Measurements from ENCODE around the gene SETBP1. TPM values are rescaled to one million over a fixed set of nuclear protein-coding genes. Genes with fewer than 3 reads are reported as not detected.

SETBP1 gene
- total RNA-seq, 1 experiment from 2014 or later: 3.4 TPM

DNA sequence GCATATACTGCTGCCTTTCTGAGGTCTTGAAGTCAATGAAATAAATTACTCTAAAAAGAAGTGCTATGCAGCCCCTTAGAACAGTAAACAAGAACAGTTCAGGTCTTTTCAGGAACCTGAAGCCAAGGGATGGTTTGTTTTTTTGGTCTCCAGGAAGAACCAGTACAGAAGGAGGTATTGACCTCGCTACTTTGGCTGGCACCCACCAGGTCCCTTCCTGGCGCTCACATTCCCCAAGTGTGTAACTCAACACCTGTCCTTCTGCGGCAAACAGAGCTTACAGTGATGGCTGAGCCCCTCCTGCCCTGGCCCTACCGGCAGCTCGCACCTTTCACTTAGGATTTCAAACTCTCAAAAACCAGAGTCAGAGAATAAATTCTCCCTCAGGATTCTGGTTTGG is 51.9 kb downstream of the SETBP1 start:
- DNase-seq: no peak
- peaks cover 39% of the 10 kb centered on the region for H3K4me1 ChIP-seq (ENCODE audit: low read length)
- H4K20me1 ChIP-seq (ENCODE audit: insufficient read depth, low read depth, low read length): no peaks in the 10 kb centered on the region
- no peaks in the 10 kb centered on the region for H3K79me2 ChIP-seq (ENCODE audit: low read length)
- H3K36me3 ChIP-seq (ENCODE audit: insufficient read depth, low read length): no peaks in the 10 kb centered on the region
- no peaks in the 10 kb centered on the region; the same call in 1 of the 2 replicates for H3K9me2 ChIP-seq (replicated peaks; ENCODE audit: insufficient read depth, low read length)
- peak overlapping the region; percentile 22; the same call in 1 of the 2 replicates for H2AFZ ChIP-seq (ENCODE audit: low read length)
- peak overlapping the region; percentile 61 for H3K4me2 ChIP-seq (ENCODE audit: low read depth, low read length, poor library complexity, severe bottlenecking)
- no peak overlapping the region for H3K9ac ChIP-seq (ENCODE audit: low read length)
- no peaks in the 10 kb centered on the region for H3K27me3 ChIP-seq (ENCODE audit: low read length)
- no peak overlapping the region for H3K27ac ChIP-seq (ENCODE audit: low read length)
- H3K9me3 ChIP-seq (ENCODE audit: low read length): no peaks in the 10 kb centered on the region
- no peak overlapping the region for H3K4me3 ChIP-seq (ENCODE audit: low read length)

DNA sequence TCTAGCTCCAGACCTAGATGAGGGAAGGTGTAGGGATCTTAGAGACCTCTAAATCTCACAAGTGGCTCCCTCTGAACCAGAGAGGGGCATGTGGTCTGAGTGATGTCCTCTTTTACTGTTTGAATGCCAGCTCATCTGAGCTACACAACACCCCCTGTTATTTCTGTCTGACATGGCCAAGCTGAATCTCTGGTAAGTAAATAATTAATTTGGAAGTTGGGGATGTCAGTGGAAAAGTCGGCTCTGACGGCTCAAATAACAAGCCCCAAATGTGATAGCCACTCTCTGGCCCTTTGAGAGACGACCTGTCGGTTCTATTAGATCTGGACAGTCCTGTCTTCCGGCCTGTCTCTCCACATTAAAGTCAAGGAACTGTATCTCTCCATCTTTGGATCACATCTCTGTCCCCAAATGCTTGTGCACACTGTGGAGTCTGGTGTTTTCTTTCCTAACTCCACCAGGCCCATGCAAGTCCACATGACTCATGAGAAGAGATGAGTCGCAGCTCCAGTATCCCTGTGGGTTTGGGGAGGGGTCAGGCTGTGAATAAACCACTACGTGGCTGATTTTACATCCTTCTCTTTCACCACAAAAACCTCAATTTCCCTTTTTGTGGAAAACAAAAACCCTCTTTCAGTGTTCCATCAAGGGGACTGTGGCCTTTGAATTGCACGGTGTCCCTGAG is 52.5 kb downstream of the SETBP1 start:
- no peak for DNase-seq
- Histone ChIP-seq H3K27me3 (ENCODE audit: low read length) (no peaks in the 10 kb centered on the region), H3K9me3 (ENCODE audit: low read length) (no peaks in the 10 kb centered on the region), H3K36me3 (ENCODE audit: insufficient read depth, low read length) (no peaks in the 10 kb centered on the region), H3K4me1 (ENCODE audit: low read length) (peaks cover 39% of the 10 kb centered on the region), H3K79me2 (ENCODE audit: low read length) (no peaks in the 10 kb centered on the region), H2AFZ (ENCODE audit: low read length) (no peak overlapping the region), H4K20me1 (ENCODE audit: insufficient read depth, low read depth, low read length) (no peaks in the 10 kb centered on the region), H3K9me2 (replicated peaks; ENCODE audit: insufficient read depth, low read length) (no peaks in the 10 kb centered on the region; the same call in 1 of the 2 replicates), H3K4me2 (ENCODE audit: low read depth, low read length, poor library complexity, severe bottlenecking) (no peak overlapping the region), H3K9ac (ENCODE audit: low read length) (no peak overlapping the region), H3K4me3 (ENCODE audit: low read length) (no peak overlapping the region), H3K27ac (ENCODE audit: low read length) (no peak overlapping the region)

DNA sequence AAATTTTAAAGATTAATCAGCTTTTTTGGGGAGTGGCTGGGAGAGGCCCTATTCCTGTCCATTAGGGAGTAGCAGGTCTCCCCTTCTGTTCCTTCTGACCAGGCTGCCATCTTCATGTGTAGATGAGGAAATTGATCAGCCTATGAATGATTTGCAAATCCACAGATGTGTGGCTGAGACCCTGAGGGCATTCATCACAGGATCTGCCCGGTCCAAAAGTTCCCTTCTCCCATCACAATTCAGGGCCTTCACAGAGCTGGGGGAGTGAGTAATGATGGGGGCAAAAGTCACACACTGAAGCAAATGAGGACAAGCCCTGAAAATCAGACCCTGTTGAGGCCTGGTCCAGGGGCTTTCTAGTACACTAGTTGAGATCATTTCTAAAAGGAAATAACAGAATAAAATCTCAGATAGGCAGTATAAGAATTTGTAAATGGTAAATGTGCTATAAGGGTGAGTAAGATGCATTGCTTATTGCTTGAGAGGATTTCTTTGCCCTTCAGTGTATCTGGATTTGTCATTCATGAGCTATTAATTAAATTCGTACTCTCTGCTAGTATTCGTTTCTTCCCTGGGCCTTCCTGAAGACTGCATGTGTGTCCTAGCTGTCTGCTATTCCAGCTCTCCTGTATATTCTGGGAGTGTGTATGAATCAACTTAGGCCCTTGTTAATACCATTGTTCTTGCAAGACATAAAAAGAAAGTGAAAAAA is 53.2 kb downstream of the SETBP1 start:
- Histone ChIP-seq H3K9me2 (replicated peaks; ENCODE audit: insufficient read depth, low read length) (no peaks in the 10 kb centered on the region; the same call in 1 of the 2 replicates), H3K79me2 (ENCODE audit: low read length) (no peaks in the 10 kb centered on the region)

DNA sequence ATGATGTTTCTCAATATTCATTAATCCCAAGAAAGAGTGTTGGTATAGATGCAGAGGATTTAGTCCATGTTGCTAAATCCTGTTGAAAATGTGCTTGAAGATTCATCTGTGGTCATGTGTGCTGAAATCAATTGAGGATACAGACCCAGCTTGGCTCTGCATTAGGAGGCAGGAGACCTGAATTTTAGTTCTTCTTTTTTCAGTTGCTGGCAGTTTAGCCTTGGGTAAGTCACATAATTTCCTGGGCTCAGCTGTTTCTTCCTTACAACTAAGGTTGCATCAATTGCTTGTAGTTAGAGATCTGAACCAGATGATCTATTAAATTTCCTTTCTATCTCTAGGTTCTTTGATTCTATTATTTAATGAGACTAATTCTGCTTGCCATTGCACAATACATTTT is 54.4 kb downstream of the SETBP1 start:
- no peaks in the 10 kb centered on the region for H3K9me3 ChIP-seq (ENCODE audit: low read length)
- no peaks in the 10 kb centered on the region; the same call in 1 of the 2 replicates for H3K9me2 ChIP-seq (replicated peaks; ENCODE audit: insufficient read depth, low read length)
- H3K4me1 ChIP-seq (ENCODE audit: low read length): peaks cover 32% of the 10 kb centered on the region
- H3K36me3 ChIP-seq (ENCODE audit: insufficient read depth, low read length): no peaks in the 10 kb centered on the region
- no peak for DNase-seq
- H4K20me1 ChIP-seq (ENCODE audit: insufficient read depth, low read depth, low read length): no peaks in the 10 kb centered on the region
- H3K4me3 ChIP-seq (ENCODE audit: low read length): no peak overlapping the region
- no peak overlapping the region for H3K4me2 ChIP-seq (ENCODE audit: low read depth, low read length, poor library complexity, severe bottlenecking)
- H3K9ac ChIP-seq (ENCODE audit: low read length): no peak overlapping the region
- H3K27ac ChIP-seq (ENCODE audit: low read length): no peak overlapping the region
- H3K79me2 ChIP-seq (ENCODE audit: low read length): no peaks in the 10 kb centered on the region
- H2AFZ ChIP-seq (ENCODE audit: low read length): no peak overlapping the region
- H3K27me3 ChIP-seq (ENCODE audit: low read length): no peaks in the 10 kb centered on the region

More for the DNA sequence above, 53.2 kb downstream of the SETBP1 start:
- no peaks in the 10 kb centered on the region for H3K36me3 ChIP-seq (ENCODE audit: insufficient read depth, low read length)
- no peak overlapping the region for H3K9ac ChIP-seq (ENCODE audit: low read length)
- no peak overlapping the region for H3K4me3 ChIP-seq (ENCODE audit: low read length)
- no peaks in the 10 kb centered on the region for H4K20me1 ChIP-seq (ENCODE audit: insufficient read depth, low read depth, low read length)
- H2AFZ ChIP-seq (ENCODE audit: low read length): no peak overlapping the region
- no peaks in the 10 kb centered on the region for H3K27me3 ChIP-seq (ENCODE audit: low read length)
- no peak overlapping the region for H3K4me2 ChIP-seq (ENCODE audit: low read depth, low read length, poor library complexity, severe bottlenecking)
- DNase-seq: no peak
- H3K9me3 ChIP-seq (ENCODE audit: low read length): no peaks in the 10 kb centered on the region
- H3K27ac ChIP-seq (ENCODE audit: low read length): no peak overlapping the region
- H3K4me1 ChIP-seq (ENCODE audit: low read length): peaks cover 39% of the 10 kb centered on the region

DNA sequence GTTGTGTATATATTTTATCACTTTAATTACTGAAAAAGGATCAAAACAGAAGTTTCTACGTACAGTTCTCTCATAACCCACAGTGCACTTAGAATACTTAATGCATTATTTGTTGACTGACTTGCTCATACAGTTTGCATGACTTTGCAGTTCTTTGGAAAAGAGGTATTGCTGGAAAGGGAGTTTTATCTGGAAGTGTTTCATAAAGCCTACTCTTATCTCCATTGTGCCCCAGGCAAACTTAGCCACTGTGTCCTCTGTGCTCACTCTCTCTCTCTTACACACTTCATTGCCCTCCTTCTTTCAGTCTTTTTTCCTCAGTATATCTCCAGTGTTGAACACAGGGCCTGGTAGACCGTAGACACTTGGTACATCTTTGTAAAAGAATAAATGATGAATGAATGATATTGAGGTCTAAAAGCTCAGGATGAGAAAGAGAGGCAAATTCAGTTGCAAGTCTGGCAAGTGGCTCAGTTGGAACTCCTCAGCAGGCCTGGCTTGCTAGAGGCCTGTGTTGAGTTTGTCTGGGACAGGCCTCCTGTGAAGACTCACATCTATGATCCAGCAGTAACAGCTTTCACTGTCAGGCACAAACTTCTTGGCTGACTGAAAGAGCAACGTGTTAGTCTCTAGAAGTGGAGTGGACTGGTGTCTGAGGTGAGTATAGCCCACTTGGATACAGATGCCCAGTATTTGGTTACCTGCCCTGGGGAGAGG is 56.1 kb downstream of the SETBP1 start:
- Histone ChIP-seq H3K27me3 (ENCODE audit: low read length) (no peaks in the 10 kb centered on the region), H3K36me3 (ENCODE audit: insufficient read depth, low read length) (no peaks in the 10 kb centered on the region), H2AFZ (ENCODE audit: low read length) (no peak overlapping the region), H3K9me3 (ENCODE audit: low read length) (no peaks in the 10 kb centered on the region), H3K79me2 (ENCODE audit: low read length) (no peaks in the 10 kb centered on the region), H4K20me1 (ENCODE audit: insufficient read depth, low read depth, low read length) (no peaks in the 10 kb centered on the region), H3K9me2 (replicated peaks; ENCODE audit: insufficient read depth, low read length) (no peaks in the 10 kb centered on the region), H3K4me3 (ENCODE audit: low read length) (no peak overlapping the region), H3K4me1 (ENCODE audit: low read length) (peaks cover 15% of the 10 kb centered on the region), H3K4me2 (ENCODE audit: low read depth, low read length, poor library complexity, severe bottlenecking) (no peak overlapping the region), H3K27ac (ENCODE audit: low read length) (no peak overlapping the region), H3K9ac (ENCODE audit: low read length) (no peak overlapping the region)
- DNase-seq: no peak

DNA sequence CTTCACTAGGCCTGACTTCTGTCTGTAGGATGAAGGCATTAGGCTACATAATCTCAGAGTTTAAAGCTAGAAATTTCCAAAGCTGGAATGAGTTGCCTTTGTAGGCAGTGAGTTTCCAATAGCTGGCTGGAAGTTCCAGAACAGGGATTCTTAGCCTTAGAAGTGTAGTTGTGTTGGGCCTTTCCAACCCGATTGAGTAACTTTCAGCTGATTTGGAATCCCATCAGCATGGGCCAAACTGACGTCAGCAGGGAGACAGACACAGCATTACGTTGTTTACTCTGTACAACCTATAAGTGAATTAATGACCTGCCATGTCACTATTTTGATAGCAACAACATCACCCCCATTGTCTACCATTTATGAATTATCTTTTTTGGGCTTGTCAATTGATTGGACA is 56.9 kb downstream of the SETBP1 start:
- H3K4me1 ChIP-seq (ENCODE audit: low read length): peaks cover 7% of the 10 kb centered on the region
- no peaks in the 10 kb centered on the region for H3K36me3 ChIP-seq (ENCODE audit: insufficient read depth, low read length)
- H4K20me1 ChIP-seq (ENCODE audit: insufficient read depth, low read depth, low read length): no peaks in the 10 kb centered on the region
- H3K27ac ChIP-seq (ENCODE audit: low read length): no peak overlapping the region
- no peaks in the 10 kb centered on the region for H3K9me2 ChIP-seq (replicated peaks; ENCODE audit: insufficient read depth, low read length)
- no peak overlapping the region for H3K4me2 ChIP-seq (ENCODE audit: low read depth, low read length, poor library complexity, severe bottlenecking)
- H2AFZ ChIP-seq (ENCODE audit: low read length): no peak overlapping the region
- H3K79me2 ChIP-seq (ENCODE audit: low read length): no peaks in the 10 kb centered on the region
- no peaks in the 10 kb centered on the region for H3K27me3 ChIP-seq (ENCODE audit: low read length)
- no peak for DNase-seq
- H3K4me3 ChIP-seq (ENCODE audit: low read length): no peak overlapping the region
- H3K9me3 ChIP-seq (ENCODE audit: low read length): no peaks in the 10 kb centered on the region
- H3K9ac ChIP-seq (ENCODE audit: low read length): no peak overlapping the region

DNA sequence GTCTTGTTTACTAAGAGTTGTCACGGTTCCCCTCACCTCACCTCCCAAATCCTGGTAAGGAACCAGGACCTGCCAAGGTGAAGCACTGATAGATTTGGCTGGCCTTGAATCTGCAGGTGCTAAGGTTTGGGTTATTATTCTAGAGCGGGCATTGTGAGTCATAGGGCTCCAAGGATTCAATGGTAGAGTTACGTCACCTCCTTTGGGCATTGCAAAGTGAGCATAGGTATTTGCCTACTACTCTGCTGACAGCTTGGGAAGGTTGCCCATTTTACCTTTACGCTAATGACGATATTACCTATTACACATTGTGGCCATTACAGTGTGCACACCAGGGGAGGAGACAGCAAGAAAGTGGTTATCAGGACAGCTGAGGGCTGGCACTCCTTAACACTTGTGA is 59.3 kb downstream of the SETBP1 start:
- Histone ChIP-seq H3K79me2 (ENCODE audit: low read length) (no peaks in the 10 kb centered on the region), H3K4me2 (ENCODE audit: low read depth, low read length, poor library complexity, severe bottlenecking) (no peak overlapping the region), H3K9me2 (replicated peaks; ENCODE audit: insufficient read depth, low read length) (no peaks in the 10 kb centered on the region)

DNA sequence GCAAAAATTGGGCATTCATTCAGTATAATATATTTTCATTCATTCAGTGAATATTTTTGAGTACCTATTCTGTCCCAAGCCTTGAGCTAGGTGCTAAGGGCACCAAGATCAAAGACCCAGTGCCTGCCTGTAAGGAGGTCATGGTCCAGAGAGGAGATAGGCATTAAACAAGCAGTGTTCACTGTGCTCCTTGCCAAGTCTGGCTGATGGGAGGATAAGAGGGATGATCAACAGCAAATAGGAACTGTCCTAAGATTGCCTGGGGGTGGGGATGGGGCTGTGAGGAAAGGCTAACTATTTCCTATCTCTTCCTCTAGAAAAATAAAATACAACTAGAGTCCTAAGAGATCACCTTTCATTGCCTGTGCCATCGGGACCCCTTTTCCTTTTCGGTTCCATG is 60.4 kb downstream of the SETBP1 start:
- Histone ChIP-seq H3K27ac (ENCODE audit: low read length) (no peak overlapping the region), H3K4me3 (ENCODE audit: low read length) (no peak overlapping the region), H3K27me3 (ENCODE audit: low read length) (no peaks in the 10 kb centered on the region)

More for the DNA sequence above, 59.3 kb downstream of the SETBP1 start:
- Histone ChIP-seq H3K4me1 (ENCODE audit: low read length) (peaks cover 4% of the 10 kb centered on the region; the same call in 1 of the 2 replicates), H3K9me3 (ENCODE audit: low read length) (no peaks in the 10 kb centered on the region), H4K20me1 (ENCODE audit: insufficient read depth, low read depth, low read length) (no peaks in the 10 kb centered on the region), H3K4me3 (ENCODE audit: low read length) (no peak overlapping the region), H3K27me3 (ENCODE audit: low read length) (no peaks in the 10 kb centered on the region), H3K27ac (ENCODE audit: low read length) (no peak overlapping the region), H3K36me3 (ENCODE audit: insufficient read depth, low read length) (no peaks in the 10 kb centered on the region), H2AFZ (ENCODE audit: low read length) (no peak overlapping the region), H3K9ac (ENCODE audit: low read length) (no peak overlapping the region)
- DNase-seq: no peak

More for the DNA sequence above, 60.4 kb downstream of the SETBP1 start:
- Histone ChIP-seq H3K9me2 (replicated peaks; ENCODE audit: insufficient read depth, low read length) (no peaks in the 10 kb centered on the region), H3K36me3 (ENCODE audit: insufficient read depth, low read length) (no peaks in the 10 kb centered on the region), H3K4me1 (ENCODE audit: low read length) (peaks cover 4% of the 10 kb centered on the region; the same call in 1 of the 2 replicates), H4K20me1 (ENCODE audit: insufficient read depth, low read depth, low read length) (no peaks in the 10 kb centered on the region), H3K79me2 (ENCODE audit: low read length) (no peaks in the 10 kb centered on the region), H3K9me3 (ENCODE audit: low read length) (no peaks in the 10 kb centered on the region), H2AFZ (ENCODE audit: low read length) (no peak overlapping the region), H3K4me2 (ENCODE audit: low read depth, low read length, poor library complexity, severe bottlenecking) (no peak overlapping the region), H3K9ac (ENCODE audit: low read length) (no peak overlapping the region)
- no peak for DNase-seq
